Measurements from ENCODE around the gene RETNLB. TPM values are rescaled to one million over a fixed set of nuclear protein-coding genes. Genes with fewer than 3 reads are reported as not detected.

Gene RETNLB
- total RNA-seq, 1 experiment from 2014 or later, result not detected

- TF ChIP-seq, protein P1, sequence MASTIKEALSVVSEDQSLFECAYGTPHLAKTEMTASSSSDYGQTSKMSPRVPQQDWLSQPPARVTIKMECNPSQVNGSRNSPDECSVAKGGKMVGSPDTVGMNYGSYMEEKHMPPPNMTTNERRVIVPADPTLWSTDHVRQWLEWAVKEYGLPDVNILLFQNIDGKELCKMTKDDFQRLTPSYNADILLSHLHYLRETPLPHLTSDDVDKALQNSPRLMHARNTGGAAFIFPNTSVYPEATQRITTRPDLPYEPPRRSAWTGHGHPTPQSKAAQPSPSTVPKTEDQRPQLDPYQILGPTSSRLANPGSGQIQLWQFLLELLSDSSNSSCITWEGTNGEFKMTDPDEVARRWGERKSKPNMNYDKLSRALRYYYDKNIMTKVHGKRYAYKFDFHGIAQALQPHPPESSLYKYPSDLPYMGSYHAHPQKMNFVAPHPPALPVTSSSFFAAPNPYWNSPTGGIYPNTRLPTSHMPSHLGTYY (CRISPR knock-in tag; IDR thresholded peaks at IDR 0.05), result no peak
- TF ChIP-seq CDX4 (CRISPR knock-in tag; IDR thresholded peaks at IDR 0.05; ENCODE audit: borderline replicate concordance), result no peak
- TF ChIP-seq NR2C2 (CRISPR knock-in tag; IDR thresholded peaks at IDR 0.05), result no peak
- TF ChIP-seq PRRX2 (CRISPR knock-in tag; IDR thresholded peaks at IDR 0.05), result no peak
- TF ChIP-seq MYBL2 (CRISPR knock-in tag; IDR thresholded peaks at IDR 0.05), result no peak
- TF ChIP-seq, protein P2, sequence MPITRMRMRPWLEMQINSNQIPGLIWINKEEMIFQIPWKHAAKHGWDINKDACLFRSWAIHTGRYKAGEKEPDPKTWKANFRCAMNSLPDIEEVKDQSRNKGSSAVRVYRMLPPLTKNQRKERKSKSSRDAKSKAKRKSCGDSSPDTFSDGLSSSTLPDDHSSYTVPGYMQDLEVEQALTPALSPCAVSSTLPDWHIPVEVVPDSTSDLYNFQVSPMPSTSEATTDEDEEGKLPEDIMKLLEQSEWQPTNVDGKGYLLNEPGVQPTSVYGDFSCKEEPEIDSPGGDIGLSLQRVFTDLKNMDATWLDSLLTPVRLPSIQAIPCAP (CRISPR knock-in tag; IDR thresholded peaks at IDR 0.05), result no peak
- no peak for TF ChIP-seq ZNF671 (CRISPR knock-in tag; IDR thresholded peaks at IDR 0.05)
- TF ChIP-seq, protein P3, sequence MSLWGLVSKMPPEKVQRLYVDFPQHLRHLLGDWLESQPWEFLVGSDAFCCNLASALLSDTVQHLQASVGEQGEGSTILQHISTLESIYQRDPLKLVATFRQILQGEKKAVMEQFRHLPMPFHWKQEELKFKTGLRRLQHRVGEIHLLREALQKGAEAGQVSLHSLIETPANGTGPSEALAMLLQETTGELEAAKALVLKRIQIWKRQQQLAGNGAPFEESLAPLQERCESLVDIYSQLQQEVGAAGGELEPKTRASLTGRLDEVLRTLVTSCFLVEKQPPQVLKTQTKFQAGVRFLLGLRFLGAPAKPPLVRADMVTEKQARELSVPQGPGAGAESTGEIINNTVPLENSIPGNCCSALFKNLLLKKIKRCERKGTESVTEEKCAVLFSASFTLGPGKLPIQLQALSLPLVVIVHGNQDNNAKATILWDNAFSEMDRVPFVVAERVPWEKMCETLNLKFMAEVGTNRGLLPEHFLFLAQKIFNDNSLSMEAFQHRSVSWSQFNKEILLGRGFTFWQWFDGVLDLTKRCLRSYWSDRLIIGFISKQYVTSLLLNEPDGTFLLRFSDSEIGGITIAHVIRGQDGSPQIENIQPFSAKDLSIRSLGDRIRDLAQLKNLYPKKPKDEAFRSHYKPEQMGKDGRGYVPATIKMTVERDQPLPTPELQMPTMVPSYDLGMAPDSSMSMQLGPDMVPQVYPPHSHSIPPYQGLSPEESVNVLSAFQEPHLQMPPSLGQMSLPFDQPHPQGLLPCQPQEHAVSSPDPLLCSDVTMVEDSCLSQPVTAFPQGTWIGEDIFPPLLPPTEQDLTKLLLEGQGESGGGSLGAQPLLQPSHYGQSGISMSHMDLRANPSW (CRISPR knock-in tag; conservative IDR thresholded peaks at IDR 0.05; ENCODE audit: low read depth), result no peak
- TF ChIP-seq KAT7 (CRISPR knock-in tag; IDR thresholded peaks at IDR 0.05; ENCODE audit: borderline replicate concordance), result no peak
These were observed 47.2 kb upstream of the RETNLB start (continued) for GRCh38 chr3:108804437-108804836.

GRCh38 chr3:108791473-108791872 lies 34.3 kb upstream of the RETNLB start:
- TF ChIP-seq ZNF263 (CRISPR knock-in tag; IDR thresholded peaks at IDR 0.05; ENCODE audit: low read depth) (no peak), E2F4 (CRISPR knock-in tag; IDR thresholded peaks at IDR 0.05; ENCODE audit: borderline replicate concordance, low read depth) (no peak), EMX1 (CRISPR knock-in tag; IDR thresholded peaks at IDR 0.05) (no peak)
- TF ChIP-seq, protein P1 (CRISPR knock-in tag; IDR thresholded peaks at IDR 0.05), result no peak
- TF ChIP-seq, protein P4, sequence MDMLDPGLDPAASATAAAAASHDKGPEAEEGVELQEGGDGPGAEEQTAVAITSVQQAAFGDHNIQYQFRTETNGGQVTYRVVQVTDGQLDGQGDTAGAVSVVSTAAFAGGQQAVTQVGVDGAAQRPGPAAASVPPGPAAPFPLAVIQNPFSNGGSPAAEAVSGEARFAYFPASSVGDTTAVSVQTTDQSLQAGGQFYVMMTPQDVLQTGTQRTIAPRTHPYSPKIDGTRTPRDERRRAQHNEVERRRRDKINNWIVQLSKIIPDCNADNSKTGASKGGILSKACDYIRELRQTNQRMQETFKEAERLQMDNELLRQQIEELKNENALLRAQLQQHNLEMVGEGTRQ (CRISPR knock-in tag; IDR thresholded peaks at IDR 0.05), result no peak
- no peaks in the 10 kb centered on the region for H3K4me1 Mint-ChIP-seq
- CTCF ChIA-PET, result no interaction called here

DNA sequence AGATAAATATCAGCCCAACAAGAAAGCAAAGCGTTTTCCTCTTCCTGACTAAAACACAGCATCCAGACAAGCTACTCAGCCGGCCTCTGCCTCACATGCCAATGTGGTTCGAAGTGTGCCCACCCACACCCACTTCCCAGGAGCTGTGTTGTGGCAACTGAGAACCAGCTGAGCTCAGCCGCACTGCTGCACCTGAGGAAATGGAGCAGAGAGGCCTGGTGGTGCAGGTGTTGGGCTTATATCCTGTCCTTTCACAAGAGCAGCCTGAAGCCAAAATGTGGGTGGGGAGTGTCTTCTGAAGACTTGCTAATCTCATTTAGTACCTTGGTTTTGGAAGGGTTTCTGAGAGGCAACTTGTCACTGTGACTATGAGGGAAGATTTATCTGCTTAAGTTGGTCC lies 23.0 kb upstream of the RETNLB start:
- CTCF ChIA-PET, result no interaction called here
- DNase-seq (ENCODE audit: low spot score) (no peak), ATAC-seq (no peak)
- Mint-ChIP-seq H3K36me3 (no peaks in the 10 kb centered on the region), H3K4me1 (peaks cover 6% of the 10 kb centered on the region), H3K9me3 (no peaks in the 10 kb centered on the region), H3K27ac (no peak overlapping the region), H3K4me3 (no peak overlapping the region), H3K27me3 (ENCODE audit: low read depth) (no peaks in the 10 kb centered on the region)
- POLR2A ChIA-PET, result no interaction called here
- TF ChIP-seq TCF7 (CRISPR knock-in tag; IDR thresholded peaks at IDR 0.05; ENCODE audit: low read depth) (no peak), ATF3 (CRISPR knock-in tag; conservative IDR thresholded peaks at IDR 0.05) (no peak), NR3C1 (CRISPR knock-in tag; conservative IDR thresholded peaks at IDR 0.05; ENCODE audit: low read depth) (no peak), SMAD3 (CRISPR knock-in tag; IDR thresholded peaks at IDR 0.05; ENCODE audit: borderline replicate concordance) (no peak)

More at GRCh38 chr3:108791473-108791872, 34.3 kb upstream of the RETNLB start:
- no peak for ATAC-seq
- POLR2A ChIA-PET, result no interaction called here
- Mint-ChIP-seq H3K27ac (no peak overlapping the region; the same call in 1 of the 2 replicates), H3K9me3 (peaks cover 6% of the 10 kb centered on the region), H3K27me3 (ENCODE audit: low read depth) (no peaks in the 10 kb centered on the region), H3K36me3 (no peaks in the 10 kb centered on the region; the same call in 1 of the 2 replicates), H3K4me3 (no peak overlapping the region)
- no peak for DNase-seq (ENCODE audit: low spot score)
